Tibial nerve (tissue), 4 donors: Measurements from ENCODE around the gene SEMA5A. TPM values are rescaled to one million over a fixed set of nuclear protein-coding genes. Genes with fewer than 3 reads are reported as not detected.

Experiments used
- DNase-seq, 2 donors: peaks; one replicate each; pipeline ENCODE4 v3.0.0-alpha.2; 2019; ENCODE audit warnings: low spot score in 2 of 2
- H3K27ac ChIP-seq, 4 donors: fragments of 200-600 bp; sonication (generic) in 3 of 4; one replicate each; pipeline ENCODE4 v1.5.1; 2017 to 2019; ENCODE audit warnings: mild to moderate bottlenecking in 1 of 4
- H3K27me3 ChIP-seq, 2 donors: fragments of 200-600 bp; sonication (generic) in 1 of 2; one replicate each; pipeline versions ENCODE4 v1.5.1 to v1.6.0; 2017 to 2019
- H3K36me3 ChIP-seq, 3 donors: fragments of 200-600 bp; sonication (generic); one replicate each; pipeline ENCODE4 v1.5.1; 2018 to 2019
- H3K4me1 ChIP-seq, 4 donors: fragments of 200-600 bp; sonication (generic) in 3 of 4; one replicate each; pipeline ENCODE4 v1.5.1; 2017 to 2019
- H3K4me3 ChIP-seq, 4 donors: fragments of 200-600 bp; sonication (generic) in 3 of 4; one replicate each; pipeline ENCODE4 v1.5.1; 2017 to 2019; ENCODE audit warnings: mild to moderate bottlenecking in 1 of 4, moderate library complexity in 1 of 4
- H3K9me3 ChIP-seq, 4 donors: fragments of 200-600 bp; sonication (generic) in 3 of 4; one replicate each; pipeline ENCODE4 v1.5.1; 2017 to 2019
- CTCF ChIP-seq, 5 experiments: fragments of 200-600 bp in 3 of 5; fragments of 450-650 bp in 2 of 5; sonication (generic) in 3 of 5; IDR thresholded peaks; one replicate each; pipeline ENCODE4 v1.5.1; 2016 to 2019; ENCODE audit warnings: antibody characterized with exemption in 5 of 5, mild to moderate bottlenecking in 3 of 5, moderate library complexity in 2 of 5
- EP300 ChIP-seq, 2 donors: sonication (generic); formaldehyde crosslinking; IDR thresholded peaks; one replicate each; pipeline ENCODE4 v1.6.1; 2017; ENCODE audit warnings: antibody characterized with exemption in 2 of 2, mild to moderate bottlenecking in 1 of 2
- POLR2A ChIP-seq, 2 donors: fragments of 450-650 bp; IDR thresholded peaks; one replicate each; pipeline ENCODE4 v1.6.1; 2017; ENCODE audit warnings: antibody characterized with exemption in 2 of 2, mild to moderate bottlenecking in 2 of 2, moderate library complexity in 2 of 2
- WGBS, 2 donors: methylation state at CpG; one replicate each; pipeline ENCODE4 v1.1.5; 2018; 5-methylcytosine and 5-hydroxymethylcytosine counted together
- total RNA-seq, 4 donors: library from RNA; depleted of rRNA; stranded (reverse); fragments of >200 nt; gene quantifications; one replicate each; pipeline ENCODE4 v1.1.0, GENCODE V29; 2016

The SEMA5A gene
- total RNA-seq, 4 donors from 2014 or later = 36.3 to 58.4 (median 52.6) TPM

GRCh38 chr5:9455826-9456434 is 89.9 kb downstream of the SEMA5A start:
- H3K27ac ChIP-seq = peak overlapping the region in 2 of 4 donors; percentile 45 to 68
- no peaks in the 10 kb centered on the region for H3K27me3 ChIP-seq
- 36 to 37% methylated on average over 4 of the region's 4 CpGs for WGBS, 2 donors
- H3K9me3 ChIP-seq = peaks cover 0 to 12% (median 0%) of the 10 kb centered on the region in 4 donors
- TF ChIP-seq CTCF (IDR thresholded peaks at IDR 0.05) = no peak
- TF ChIP-seq POLR2A (IDR thresholded peaks at IDR 0.05) = no peak
- TF ChIP-seq EP300 (IDR thresholded peaks at IDR 0.05) = no peak
- no peaks in the 10 kb centered on the region for H3K36me3 ChIP-seq
- peaks cover 0 to 10% (median 5%) of the 10 kb centered on the region in 4 donors for H3K4me1 ChIP-seq
- DNase-seq = no peak
- H3K4me3 ChIP-seq = no peak overlapping the region

GRCh38 chr5:9454491-9454890 is 91.4 kb downstream of the SEMA5A start:
- no peak for DNase-seq
- no peak for TF ChIP-seq CTCF (IDR thresholded peaks at IDR 0.05)
- no peak for TF ChIP-seq POLR2A (IDR thresholded peaks at IDR 0.05)
- TF ChIP-seq EP300 (IDR thresholded peaks at IDR 0.05) = no peak
- Histone ChIP-seq H3K27ac (peak overlapping the region in 1 of 4 donors; percentile 60), H3K4me3 (no peak overlapping the region), H3K36me3 (no peaks in the 10 kb centered on the region), H3K4me1 (peaks cover 0 to 10% (median 5%) of the 10 kb centered on the region in 4 donors), H3K9me3 (peaks cover 0 to 12% (median 0%) of the 10 kb centered on the region in 4 donors), H3K27me3 (no peaks in the 10 kb centered on the region)
- WGBS, 2 donors = 70 to 77% methylated on average over 3 of the region's 3 CpGs

GRCh38 chr5:9454012-9454481 is 91.8 kb downstream of the SEMA5A start:
- Histone ChIP-seq H3K9me3 (peaks cover 0 to 9% (median 0%) of the 10 kb centered on the region in 4 donors), H3K36me3 (no peaks in the 10 kb centered on the region), H3K4me3 (no peak overlapping the region), H3K27ac (peak overlapping the region in 1 of 4 donors; percentile 60), H3K4me1 (peaks cover 0 to 10% (median 5%) of the 10 kb centered on the region in 4 donors), H3K27me3 (no peaks in the 10 kb centered on the region)
- no peak for DNase-seq
- 53 to 64% methylated on average over 4 of the region's 4 CpGs for WGBS, 2 donors
- TF ChIP-seq EP300 (IDR thresholded peaks at IDR 0.05) = no peak
- TF ChIP-seq CTCF (IDR thresholded peaks at IDR 0.05) = no peak
- TF ChIP-seq POLR2A (IDR thresholded peaks at IDR 0.05) = no peak

- TF ChIP-seq EP300 (IDR thresholded peaks at IDR 0.05) (no peak), POLR2A (IDR thresholded peaks at IDR 0.05) (no peak), CTCF (IDR thresholded peaks at IDR 0.05) (no peak)
These were observed 92.3 kb downstream of the SEMA5A start for GRCh38 chr5:9453480-9454011.

GRCh38 chr5:9452181-9452580 is 93.7 kb downstream of the SEMA5A start:
- peaks cover 0 to 9% (median 0%) of the 10 kb centered on the region in 4 donors for H3K9me3 ChIP-seq
- no peak overlapping the region for H3K4me3 ChIP-seq
- peaks cover 0 to 19% (median 5%) of the 10 kb centered on the region in 4 donors for H3K4me1 ChIP-seq
- H3K27ac ChIP-seq = no peak overlapping the region
- H3K27me3 ChIP-seq = no peaks in the 10 kb centered on the region
- TF ChIP-seq EP300 (IDR thresholded peaks at IDR 0.05) (no peak), CTCF (IDR thresholded peaks at IDR 0.05) (no peak), POLR2A (IDR thresholded peaks at IDR 0.05) (no peak)
- no peak for DNase-seq
- WGBS, 2 donors = 58 to 63% methylated on average over 2 of the region's 2 CpGs
- no peaks in the 10 kb centered on the region for H3K36me3 ChIP-seq

More at GRCh38 chr5:9453480-9454011, 92.3 kb downstream of the SEMA5A start:
- Histone ChIP-seq H3K27ac (peak overlapping the region in 1 of 4 donors; percentile 60), H3K9me3 (peaks cover 0 to 9% (median 0%) of the 10 kb centered on the region in 4 donors), H3K4me1 (peaks cover 0 to 10% (median 5%) of the 10 kb centered on the region in 4 donors), H3K36me3 (no peaks in the 10 kb centered on the region), H3K27me3 (no peaks in the 10 kb centered on the region), H3K4me3 (no peak overlapping the region)
- WGBS, 2 donors = 88 to 95% methylated on average over 2 of the region's 2 CpGs
- DNase-seq = no peak
